GM10266 (cell line): ENCODE measurements around the gene KHDRBS1.

Experiments used
- DNase-seq: peaks from one replicate; pipeline ENCODE4 v3.0.0; 2012; ENCODE audit errors: extremely low spot score
- CTCF ChIP-seq: IDR thresholded peaks from 2 replicates; pipeline ENCODE4 v1.5.1; 2012; ENCODE audit warnings: mild to moderate bottlenecking, low read depth; ENCODE audit not compliant: control insufficient read depth, insufficient read depth; ENCODE audit errors: missing control alignments

Gene KHDRBS1

GRCh38 chr1:32047701-32048100 lies 34.0 kb downstream of the KHDRBS1 start:
- TF ChIP-seq CTCF: no peak
- DNase-seq: no peak

GRCh38 chr1:32048440-32048839 lies 34.8 kb downstream of the KHDRBS1 start:
- no peak for TF ChIP-seq CTCF
- DNase-seq: no peak

DNA sequence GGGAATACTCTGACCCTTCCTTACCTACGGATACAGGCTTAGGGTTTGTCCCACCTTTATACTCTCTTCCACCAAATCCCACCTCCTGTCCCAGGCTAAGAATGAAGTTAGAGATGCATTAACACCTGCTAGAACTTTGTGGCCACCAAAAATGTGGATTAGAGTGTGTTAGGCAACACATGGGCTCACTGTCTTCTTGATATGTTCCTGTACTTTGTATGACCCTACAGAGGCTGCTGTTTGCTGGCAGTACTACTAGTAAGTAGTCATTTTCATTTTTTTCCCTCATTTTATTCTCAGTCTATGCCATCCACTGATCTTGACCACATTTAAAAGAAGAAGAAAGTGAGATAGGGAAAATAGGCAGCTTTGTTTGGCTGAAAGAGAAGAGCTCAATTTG lies 38.0 kb downstream of the KHDRBS1 start:
- no peak for DNase-seq
- no peak for TF ChIP-seq CTCF

DNA sequence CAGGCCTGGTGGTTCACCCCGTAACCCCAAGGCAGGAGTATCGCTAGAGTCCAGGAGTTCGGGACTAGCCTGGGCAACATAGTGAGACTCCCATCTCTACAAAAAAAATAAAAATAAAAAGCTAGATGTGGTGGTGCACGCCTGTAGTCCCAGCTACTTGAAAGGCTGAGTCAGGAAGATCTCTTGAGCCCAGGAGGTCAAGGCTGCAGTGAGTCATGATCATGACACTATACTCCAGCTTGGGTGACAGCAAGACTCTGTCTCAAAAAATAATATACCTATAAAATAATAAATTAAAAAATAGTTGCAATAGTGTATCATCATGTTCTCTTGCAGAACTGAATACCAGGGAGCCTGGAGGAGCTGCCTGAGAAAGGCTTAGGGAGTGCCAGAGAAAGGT lies 39.2 kb downstream of the KHDRBS1 start:
- TF ChIP-seq CTCF: no peak
- DNase-seq: no peak

DNA sequence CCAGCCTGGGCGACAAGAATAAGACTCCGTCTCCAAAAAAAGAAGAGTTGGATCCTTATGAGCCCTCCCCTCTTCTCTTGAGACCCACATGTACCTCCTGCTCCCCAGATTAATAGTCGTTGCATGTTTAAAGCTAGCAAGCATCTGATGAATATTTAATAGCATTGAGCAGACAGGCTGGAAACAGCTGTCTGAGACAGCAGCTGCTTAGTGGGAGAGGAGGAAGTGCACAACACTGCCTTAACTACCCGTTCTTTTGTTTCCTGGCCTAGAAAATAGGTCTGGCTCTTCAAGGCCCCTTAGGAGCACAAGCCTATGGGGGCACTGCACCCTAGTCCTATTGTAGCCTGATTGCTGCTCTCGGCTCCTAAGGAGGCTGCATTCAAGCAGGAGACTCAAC lies 41.7 kb downstream of the KHDRBS1 start:
- TF ChIP-seq CTCF: no peak

DNA sequence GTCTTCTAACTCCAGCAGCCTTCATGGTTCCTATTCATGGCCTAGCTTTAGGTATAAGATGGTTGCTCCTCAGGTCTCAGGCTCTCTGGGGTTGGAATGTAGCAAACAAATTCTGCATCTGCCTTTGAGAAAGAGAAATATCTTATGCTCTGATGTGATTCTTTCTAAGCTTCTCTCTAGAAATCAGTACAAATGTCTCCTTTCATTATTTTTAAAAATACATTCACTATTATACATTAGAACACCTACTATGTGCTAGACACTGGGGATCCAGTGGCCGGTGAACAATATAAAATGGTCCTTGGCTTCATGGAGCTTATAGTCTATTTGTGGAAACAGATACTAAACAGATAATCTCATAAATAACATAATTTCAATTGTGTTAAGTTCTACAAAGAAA lies 42.9 kb downstream of the KHDRBS1 start:
- TF ChIP-seq CTCF: no peak
- no peak for DNase-seq

More for the DNA sequence above, 41.7 kb downstream of the KHDRBS1 start:
- no peak for DNase-seq

DNA sequence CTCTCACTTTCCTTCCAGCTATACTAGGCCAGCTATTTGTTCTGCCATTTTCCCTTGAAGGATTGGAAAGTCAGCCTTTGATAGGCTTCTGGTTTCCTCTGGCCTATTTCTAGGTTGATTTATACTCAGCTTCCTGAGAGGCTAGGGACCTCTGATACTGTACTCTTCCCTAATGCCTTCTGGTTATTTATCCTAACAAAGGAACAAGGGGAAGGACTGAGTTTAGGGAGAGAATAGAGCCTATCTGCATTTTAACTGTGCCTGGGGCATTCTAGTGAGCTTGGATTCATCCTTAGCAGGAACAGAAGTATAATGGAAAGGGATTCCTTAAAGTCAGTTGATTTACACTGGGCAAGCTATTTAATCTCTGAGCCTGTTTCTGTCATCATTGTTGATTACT lies 47.2 kb downstream of the KHDRBS1 start:
- DNase-seq: no peak
- TF ChIP-seq CTCF: no peak
